Measurements from ENCODE around the gene CUL9.

Gene CUL9

DNA sequence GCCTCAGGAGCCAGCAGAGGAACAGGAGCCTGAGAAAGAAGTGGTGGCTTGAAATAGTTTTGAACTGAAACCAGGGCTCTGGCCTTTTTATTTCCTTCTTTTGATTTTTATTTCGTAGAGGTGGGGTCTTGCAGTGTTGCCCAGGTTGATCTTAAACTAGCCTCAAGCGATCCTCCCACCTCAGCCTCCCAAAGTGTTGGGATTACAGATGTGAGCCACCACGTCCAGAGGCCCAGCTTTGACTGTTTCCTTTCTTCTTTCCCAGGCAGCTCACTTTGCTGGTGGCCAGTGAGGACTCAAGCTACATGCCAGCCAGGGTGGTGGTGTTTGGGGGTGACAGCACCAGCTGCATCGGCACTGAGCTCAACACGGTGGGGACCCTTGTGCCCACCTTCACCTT, 20.5 kb downstream of the CUL9 start:
- no peak for DNase-seq

DNA sequence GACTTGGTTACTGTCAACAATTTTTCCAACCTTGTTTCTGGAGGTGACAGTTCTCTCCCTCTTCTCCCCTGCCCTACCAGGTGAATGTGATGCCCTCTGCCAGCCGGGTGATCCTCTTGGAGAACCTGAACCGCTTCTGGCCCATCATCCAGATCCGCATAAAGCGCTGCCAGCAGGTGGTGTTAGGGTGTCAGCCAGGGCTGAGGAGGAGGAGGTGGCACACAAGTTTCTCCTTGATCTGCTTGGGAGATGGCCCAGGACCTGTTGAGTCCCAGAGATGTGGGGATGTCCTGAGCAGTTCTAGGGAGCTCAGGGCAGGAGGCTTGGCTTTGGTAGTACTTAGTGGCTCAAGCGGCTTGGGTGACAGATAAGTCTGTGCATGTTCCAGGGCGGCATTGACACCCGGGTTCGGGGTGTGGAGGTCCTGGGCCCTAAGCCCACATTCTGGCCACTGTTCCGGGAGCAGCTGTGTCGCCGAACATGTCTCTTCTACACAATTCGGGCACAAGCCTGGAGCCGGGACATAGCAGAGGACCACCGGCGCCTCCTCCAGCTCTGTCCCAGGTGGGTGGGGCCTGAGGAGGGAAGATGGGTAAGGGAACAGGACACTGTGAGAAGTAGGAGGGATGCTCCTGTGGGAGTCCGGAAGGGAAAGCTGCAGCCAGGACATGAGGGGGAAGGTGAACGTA, 21.2 kb downstream of the CUL9 start:
- DNase-seq, result no peak

DNA sequence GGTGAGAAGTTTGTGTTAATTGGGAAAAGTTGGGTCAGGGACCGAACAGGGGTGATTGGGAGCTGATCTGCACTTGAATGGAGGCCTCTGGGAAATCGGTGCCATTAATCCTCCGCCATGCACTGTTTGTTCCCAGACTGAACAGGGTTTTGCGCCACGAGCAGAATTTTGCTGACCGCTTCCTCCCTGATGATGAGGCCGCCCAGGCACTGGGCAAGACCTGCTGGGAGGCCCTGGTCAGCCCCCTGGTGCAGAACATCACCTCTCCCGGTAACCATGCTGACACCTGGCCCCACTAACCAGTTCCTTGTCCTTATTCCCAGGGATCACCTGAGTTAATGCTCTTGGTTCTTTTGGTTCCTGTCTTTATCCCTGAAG, 21.7 kb downstream of the CUL9 start:
- no peak for DNase-seq

DNA sequence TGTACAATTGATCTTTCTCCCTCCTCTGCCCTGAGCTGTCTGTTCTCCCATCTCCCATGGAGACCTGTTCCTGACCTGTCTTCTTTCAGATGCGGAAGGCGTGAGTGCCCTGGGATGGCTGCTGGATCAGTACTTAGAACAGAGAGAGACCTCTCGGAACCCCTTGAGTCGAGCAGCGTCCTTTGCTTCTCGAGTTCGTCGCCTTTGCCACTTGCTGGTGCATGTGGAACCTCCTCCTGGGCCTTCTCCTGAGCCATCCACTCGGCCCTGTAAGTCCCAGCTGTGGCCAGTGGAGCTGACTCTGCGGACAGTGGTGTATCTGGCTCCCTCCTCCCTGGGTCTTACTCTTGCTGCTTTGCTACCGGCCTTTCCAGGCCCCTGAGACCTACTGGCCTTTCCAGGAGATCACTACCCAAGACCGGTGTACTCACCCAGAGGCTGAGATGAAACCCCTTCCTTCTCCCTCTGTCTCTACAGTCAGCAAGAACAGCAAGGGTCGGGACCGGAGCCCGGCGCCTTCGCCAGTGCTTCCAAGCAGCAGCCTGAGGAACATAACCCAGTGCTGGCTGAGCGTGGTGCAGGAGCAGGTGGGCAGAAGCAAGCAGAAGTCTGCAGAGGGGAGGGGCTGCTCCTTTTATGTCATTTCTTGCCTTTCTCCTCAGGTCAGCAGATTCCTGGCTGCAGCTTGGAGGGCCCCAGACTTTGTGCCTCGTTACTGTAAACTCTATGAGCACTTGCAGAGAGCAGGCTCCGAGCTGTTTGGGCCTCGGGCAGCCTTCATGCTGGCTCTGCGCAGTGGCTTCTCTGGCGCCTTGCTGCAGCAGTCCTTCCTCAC, 22.5 kb downstream of the CUL9 start:
- no peak for DNase-seq

DNA sequence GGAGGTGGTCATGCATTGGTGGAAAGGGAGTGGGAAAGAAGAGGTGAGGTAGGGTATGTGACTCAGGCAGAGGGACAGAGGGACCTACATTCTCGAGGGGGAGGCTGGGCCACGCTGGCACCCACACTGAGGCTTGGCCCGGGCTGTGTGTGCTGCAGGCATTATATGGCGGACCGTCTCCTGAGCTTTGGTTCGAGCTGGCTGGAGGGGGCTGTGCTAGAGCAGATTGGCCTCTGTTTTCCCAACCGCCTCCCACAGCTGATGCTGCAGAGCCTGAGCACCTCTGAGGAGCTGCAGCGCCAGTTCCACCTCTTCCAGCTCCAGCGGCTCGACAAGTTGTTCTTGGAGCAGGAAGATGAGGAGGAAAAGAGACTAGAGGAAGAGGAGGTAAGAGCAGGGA, 23.9 kb downstream of the CUL9 start:
- DNase-seq, result no peak

DNA sequence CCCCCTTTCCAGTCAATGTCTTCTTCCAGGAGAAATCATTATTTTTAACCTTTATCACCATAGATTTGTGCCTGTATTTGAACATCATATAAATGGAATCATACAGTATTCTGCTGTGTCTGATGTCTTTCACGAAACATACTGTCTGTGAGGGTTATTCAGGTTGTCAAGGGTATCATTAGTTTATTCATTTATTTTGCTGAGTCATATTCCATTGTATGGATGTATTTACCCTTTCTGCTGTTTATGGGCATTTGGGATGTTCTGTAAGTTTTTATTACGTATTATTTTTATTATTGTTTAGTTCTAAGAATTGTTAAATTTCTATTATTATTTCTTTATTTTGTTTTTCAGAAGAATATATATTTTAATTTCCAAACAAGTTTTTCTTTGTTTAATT, 25.3 kb downstream of the CUL9 start:
- DNase-seq, result no peak

DNA sequence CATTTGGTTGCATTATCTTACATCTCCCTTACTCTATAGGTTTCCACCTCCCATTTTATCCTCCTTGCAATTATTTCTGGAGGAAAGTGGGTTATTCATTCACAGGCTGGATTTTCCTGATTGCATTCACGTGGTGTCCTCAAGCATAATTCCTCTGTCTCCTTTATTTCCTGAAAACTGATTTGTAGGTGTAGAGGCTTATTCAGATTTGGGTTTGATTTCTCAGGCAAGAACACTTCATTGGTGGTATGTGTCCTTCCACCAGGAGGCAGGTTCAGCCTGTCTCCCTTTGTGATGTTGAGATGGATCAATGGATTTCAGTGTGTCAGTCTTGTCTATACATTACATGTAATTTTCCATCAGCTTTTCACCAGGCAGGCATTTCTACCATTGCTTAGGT, 30.0 kb downstream of the CUL9 start:
- DNase-seq, result no peak

DNA sequence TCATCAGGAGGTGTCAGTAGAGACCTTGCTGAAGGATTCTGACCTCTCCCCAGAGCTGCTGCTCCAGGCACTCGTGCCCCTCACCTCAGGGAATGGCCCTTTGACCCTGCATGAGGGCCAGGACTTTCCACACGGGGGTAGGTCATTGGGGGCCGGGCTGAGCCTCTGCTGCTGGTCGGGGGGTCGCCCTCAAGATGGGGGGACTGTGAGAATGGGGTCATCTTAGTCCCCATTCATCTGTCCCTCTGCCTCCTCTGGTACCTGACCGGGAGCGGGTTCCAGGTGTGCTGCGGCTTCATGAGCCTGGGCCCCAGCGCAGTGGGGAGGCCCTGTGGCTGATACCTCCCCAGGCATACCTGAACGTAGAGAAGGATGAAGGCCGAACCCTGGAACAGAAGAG, 31.4 kb downstream of the CUL9 start:
- DNase-seq, result no peak

DNA sequence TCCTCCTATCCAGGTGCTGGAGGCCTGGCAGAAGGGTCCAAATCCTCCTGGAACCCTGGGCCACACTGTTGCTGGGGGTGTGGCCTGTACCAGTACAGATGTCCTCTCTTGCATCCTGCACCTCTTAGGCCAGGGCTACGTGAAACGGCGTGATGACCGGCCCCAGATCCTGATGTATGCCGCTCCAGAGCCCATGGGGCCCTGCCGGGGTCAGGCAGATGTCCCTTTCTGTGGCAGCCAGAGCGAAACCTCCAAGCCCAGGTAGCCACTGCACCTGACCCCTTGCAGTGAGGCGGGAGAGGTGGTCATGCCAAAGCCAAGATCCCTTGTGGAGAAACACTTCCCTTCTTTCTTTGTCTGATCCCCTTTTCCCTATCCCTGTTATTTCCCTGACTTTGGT, 33.1 kb downstream of the CUL9 start:
- DNase-seq, result no peak

DNA sequence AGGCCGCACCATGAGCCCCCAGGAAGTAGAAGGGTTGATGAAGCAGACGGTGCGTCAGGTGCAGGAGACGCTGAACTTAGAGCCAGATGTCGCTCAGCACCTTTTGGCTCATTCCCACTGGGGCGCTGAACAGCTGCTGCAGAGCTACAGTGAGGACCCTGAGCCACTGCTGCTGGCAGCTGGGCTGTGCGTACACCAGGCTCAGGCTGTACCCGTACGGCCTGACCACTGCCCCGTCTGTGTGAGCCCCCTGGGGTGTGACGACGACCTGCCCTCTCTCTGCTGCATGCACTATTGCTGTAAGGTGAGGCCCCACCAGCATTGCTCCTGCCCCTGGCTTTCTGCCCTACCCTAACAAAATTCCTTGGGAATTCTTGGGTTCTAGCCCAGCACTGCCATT, 34.2 kb downstream of the CUL9 start:
- DNase-seq, result no peak

DNA sequence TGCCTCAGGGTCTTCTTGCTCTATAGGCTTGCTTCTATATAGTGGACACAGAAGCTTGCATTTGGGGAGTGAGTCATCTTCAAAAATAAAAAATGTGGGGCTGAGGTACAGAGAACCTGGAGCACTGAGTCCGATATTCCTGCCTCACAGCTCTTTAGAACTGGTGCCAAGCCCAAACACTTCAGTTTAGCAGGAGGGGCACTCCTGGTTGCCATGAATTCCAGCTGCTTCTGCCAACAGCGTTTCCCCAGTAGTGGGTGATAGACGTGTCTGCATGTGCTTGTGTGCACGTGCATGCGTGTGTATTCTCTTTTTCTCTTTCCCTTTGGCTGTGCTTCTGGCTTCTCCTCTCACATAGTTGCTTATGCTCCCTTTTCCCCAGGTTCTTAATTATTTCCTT, 35.4 kb downstream of the CUL9 start:
- no peak for DNase-seq

DNA sequence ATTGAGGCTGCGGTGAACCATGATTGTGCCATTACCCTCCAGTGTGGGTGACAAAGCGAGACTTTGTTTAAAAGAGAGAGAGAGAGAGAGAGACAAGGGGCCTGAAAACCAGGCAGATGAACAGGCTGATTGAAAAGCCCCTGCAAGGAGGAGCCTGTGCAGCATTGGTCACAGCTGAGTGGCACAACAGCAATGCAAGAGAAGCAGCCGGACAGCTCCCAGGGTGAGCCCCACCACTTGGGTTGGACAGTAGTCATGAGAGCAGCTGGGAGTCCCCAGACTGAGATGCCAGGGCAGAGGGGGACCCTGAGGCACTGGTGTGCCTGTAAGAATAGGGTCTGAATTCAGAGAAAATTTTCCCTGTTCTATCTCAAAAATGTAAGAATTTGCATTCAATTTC, 37.1 kb downstream of the CUL9 start:
- DNase-seq, result no peak

DNA sequence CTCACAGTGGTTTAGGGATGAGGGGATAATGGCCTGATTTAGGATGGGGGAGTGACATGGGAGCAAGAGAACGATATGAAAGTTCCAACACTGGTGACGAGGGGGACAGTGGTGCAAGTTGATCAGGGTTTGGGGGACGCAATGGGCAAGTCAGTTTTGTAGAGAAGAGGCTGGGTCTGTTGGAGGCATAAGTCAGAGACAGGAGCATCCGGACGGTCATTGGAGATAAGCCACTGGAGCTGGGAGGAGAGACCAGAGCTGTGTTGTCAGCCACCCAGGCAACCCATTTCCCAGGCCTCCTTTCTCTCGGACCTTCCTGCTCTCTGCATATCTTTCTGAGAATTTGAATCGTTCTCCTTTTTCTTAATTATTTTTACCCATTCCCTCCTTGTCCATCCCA, 37.8 kb downstream of the CUL9 start:
- DNase-seq, result no peak

DNA sequence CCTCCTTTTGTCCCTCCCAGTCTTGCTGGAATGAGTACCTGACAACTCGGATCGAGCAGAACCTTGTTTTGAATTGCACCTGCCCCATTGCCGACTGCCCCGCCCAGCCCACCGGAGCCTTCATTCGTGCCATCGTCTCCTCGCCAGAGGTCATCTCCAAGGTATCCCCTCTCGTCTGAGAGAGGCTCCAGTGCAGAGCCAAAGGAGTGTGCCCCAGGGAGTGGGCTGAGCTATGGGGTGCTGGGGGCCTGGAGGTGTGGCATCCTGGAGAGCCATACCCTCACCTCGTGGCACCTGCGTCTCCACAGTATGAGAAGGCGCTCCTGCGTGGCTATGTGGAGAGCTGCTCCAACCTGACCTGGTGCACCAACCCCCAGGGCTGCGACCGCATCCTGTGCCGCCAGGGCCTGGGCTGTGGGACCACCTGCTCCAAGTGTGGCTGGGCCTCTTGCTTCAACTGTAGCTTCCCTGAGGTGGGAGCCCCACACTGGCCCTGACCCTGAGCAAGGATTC, 38.5 kb downstream of the CUL9 start:
- DNase-seq, result no peak

DNA sequence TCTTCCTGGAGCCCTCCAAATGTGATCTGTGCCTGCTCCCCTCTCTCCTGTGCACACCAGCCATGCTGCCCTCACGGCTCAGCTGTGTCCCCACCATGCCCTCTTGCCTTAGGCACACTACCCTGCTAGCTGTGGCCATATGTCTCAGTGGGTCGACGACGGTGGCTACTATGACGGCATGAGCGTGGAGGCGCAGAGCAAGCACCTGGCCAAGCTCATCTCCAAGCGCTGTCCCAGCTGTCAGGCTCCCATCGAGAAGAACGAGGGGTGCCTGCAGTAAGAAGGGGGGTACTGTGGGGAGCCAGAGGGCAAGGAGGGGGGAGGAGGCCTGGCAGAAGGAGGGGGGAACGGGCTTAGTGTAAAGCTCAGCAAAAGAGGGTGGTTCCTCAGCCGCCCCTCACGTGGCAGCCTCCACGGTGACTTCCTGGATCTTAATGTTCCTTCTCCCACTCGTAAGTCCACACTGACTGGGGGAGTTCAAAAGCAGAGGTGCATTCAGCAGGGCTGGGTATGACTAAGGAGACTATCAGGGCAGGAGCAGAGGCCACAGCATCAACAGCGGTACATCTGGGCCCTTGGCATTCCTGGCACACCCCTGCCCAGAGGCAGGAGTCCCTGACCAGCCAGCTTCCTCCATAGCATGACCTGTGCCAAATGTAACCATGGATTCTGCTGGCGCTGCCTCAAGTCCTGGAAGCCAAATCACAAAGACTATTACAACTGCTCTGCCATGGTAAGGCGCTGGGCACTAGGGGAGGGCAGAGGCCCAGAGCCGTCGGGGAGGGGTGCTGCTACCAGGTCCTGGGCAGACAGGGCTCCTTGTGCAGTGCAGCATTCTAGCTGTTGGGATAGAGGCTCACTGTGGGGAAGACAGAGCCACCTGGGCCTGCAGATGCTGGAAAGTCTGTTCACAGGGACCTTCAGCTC, 39.3 kb downstream of the CUL9 start:
- no peak for DNase-seq

DNA sequence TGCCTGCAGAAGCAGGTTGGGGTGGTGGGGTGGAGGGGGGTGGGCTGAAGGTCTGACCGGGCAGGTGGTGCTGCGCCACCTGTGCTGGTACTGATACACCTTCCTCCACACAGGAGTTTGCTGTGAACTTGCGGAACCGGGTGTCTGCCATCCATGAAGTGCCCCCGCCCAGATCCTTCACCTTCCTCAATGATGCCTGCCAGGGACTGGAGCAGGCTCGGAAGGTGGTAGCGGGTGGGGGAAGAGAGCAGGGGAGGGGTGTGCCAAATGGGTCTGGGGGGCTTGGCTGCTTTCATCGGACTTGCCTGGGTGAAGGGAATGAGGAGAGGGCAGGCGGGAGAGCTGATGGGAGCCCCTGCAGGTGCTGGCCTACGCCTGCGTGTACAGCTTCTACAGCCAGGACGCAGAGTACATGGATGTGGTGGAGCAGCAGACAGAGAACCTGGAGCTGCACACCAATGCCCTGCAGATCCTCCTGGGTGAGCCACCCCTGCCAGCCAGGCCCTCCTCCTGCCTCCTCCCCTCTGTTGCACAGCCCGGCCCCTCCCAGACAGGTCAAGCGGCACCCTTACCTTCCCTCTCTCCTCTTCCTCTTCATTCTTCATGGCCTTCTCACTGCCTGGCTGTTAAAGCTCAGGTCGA, 40.5 kb downstream of the CUL9 start:
- no peak for DNase-seq

DNA sequence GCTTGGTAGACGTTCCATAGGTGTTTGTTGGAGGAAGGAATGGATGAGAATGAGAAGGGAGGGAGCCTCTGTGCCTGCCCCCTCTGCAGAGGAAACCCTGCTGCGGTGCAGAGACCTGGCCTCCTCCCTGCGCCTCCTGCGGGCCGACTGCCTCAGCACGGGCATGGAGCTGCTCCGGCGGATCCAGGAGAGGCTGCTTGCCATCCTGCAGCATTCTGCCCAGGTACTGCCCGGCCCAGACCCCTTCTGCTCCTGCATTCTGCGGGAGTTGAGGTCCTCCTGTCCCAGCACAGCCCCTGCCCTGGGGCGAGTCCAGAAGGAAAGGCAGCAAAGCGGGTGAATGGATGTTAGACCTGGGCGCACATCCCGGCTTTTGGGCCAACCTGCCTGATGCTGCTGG, 41.2 kb downstream of the CUL9 start:
- no peak for DNase-seq

DNA sequence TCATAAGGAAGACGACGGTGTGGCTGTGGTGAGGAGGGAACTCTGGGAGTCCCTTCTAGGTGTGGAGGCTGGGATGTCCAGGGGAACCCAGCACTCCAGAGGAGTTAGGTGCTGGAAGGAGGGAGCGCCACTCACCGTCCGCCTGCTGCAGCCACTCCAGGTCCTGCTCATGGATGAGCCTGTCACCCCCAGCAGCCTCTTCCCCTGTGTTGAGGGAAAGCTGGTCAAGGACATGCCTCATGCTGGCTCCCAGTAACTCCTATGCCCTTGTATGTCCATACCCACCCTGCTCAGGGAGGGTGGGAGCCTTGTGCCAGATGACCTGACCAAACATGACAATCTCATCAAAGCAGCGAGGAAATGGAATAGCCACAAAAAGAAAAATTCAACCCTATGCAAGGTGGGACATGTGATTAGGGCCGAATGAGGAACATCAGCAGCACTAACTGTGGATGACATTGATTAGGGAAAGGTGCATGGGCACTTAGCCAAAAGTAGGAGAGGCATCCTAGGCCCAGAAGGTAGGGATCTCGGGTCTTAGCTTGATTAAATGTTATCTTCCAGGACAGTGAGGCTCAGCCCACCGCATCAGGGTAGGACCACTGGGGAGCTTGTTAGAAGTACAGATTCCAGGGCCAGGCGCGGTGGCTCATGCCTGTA, 44.3 kb downstream of the CUL9 start:
- DNase-seq, result no peak

DNA sequence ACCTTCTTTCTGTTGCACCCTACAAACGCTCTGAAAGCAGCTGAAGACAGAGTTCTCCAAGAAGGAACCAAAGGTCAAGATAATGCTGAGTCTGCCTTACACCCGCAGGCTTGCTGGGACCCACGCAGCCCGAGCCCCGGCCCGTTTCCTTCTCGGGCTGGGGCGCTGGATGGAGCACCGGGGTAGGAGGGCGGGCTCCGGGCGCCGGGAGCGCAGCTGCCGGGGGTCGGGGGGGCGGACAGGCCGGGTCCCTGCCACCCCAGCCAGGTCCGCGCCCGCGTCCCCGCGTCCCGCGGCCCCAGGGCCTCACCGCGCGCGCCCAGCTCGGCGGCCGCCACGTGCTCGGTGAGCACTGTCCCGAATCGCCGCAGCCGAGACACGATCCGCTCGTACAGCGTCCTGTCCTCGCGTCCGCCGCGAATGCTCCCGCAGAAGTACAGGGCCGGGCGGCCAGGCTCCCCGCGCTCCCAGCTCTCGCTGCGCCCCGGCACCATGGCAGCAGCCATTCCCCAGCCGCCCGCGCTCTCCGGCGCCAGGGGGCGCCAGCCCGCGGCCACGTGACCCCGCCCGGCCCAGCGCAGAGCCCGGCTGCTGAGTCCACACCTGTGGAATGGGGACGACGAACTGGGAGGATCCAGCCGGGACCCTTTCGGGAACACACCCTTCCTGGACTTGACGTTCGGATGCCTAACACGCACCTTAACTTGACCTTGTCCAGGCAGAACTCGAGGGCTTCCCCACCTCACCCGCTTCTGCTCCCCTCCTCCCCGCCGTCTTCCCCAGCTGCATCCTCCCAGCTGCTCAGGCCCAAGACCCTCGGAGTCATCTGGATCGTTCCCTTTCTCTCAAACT, 47.2 kb downstream of the CUL9 start, which contains the start of gene DNPH1:
DNPH1 (minus strand) TSS at position 531 of the 852 bp plus-strand sequence; CDS start at position 506, 25 bp downstream.
- peak; percentile 85 for DNase-seq

DNA sequence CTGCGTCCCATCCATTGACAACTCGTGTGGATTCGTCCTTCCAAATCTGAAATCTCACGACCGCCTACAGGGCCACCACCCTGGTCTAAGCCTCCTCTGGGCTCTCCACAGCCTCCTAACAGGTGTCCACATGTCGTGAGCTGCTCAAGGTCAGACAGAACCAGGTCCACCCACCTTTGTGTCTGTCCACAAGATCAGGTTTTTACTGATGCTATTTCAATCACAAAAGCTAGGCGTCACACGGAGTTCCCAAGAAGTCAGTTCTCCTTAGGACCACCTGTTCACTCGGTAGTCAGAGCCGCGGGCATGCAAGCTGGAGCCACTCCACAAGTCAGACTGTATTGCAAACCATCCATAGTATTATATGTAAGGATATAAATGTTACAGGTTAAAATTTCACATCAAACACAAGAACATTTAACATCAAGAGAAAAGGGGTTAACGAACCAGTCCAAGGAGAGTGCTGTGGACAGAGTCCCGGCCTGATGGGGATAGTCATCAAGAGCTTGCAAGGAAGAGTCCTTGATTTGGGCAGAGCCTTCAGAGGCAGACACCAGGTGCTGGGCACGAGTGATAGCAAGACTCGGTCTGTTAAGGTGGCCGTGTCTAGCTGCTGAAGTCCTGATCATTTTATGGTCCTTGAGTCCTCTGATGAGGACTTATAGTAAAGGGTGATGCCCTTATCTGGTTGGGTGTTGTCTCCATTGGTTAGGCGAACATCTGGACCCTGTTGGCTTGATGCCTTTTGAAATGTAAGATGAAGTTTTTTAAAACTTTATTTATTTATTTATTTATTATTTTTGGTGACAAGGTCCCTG, 48.0 kb downstream of the CUL9 start:
- DNase-seq, result no peak
